Activated naive CD4-positive, alpha-beta T cell treated with anti-CD3 and anti-CD28 coated beads, Interleukin-2, amount 10 ng/mL, durations not matched to agents 5 hours and 36 hours (primary cell): ENCODE data around the gene ZNF587B. TPM values are rescaled to one million over a fixed set of nuclear protein-coding genes. Genes with fewer than 3 reads are reported as not detected.

ENCODE experiments used
- total RNA-seq, 2 experiments: library from RNA; stranded (reverse); gene quantifications; one replicate each; pipeline ENCODE4 v1.2.3, GENCODE V29; 2021

Gene ZNF587B
- 10 to 100 TPM; 17.4 to 19.7 TPM for total RNA-seq

GRCh38 chr19:57830071-57830602 is at the start of gene ZNF587B:
Gene ZNF587B, plus strand, starts transcription at chr19:57830299. Its CDS starts 230 bp downstream, at chr19:57830529.

DNA sequence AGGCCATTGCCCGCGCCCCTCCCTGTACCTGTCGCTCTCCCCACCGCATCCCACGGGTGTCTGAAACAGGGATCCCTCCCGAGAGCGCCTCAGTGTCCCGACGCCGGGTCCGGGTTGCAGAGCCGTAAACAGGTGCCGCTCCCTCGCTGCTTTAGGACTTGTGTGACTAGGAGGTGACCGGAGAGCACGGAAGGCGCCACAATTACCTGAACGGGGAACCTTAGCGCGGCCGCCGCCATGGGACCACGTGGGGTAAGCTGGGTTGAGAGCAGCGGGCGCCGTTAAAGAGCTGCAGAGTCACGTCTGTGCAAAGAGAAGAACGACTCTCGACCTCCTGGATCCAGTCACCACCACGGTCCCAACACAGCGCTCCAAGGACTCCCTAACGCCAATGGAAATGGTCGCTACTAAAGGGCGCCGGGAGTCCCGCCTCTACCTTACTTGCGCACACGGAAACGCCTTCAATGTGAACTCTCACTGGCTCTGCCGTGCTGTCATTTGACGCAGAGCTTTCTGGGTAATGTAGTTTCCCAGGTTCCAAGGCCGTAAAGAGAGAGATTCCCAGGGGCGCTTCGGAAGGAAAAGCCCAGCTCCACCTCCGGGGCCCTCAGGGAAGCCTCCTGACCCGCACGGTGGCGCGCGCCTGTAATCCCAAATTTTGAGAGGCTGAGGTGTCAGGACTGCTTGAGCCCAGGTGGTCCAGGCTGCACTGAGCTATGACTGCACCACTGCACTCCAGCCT is 15.4 kb upstream of the ZNF587B start, which contains the start of gene ZNF552:
Gene ZNF552 (minus strand): TSS at position 409 of the 742 bp plus-strand sequence. CDS start 170 bp downstream, at position 239.

DNA sequence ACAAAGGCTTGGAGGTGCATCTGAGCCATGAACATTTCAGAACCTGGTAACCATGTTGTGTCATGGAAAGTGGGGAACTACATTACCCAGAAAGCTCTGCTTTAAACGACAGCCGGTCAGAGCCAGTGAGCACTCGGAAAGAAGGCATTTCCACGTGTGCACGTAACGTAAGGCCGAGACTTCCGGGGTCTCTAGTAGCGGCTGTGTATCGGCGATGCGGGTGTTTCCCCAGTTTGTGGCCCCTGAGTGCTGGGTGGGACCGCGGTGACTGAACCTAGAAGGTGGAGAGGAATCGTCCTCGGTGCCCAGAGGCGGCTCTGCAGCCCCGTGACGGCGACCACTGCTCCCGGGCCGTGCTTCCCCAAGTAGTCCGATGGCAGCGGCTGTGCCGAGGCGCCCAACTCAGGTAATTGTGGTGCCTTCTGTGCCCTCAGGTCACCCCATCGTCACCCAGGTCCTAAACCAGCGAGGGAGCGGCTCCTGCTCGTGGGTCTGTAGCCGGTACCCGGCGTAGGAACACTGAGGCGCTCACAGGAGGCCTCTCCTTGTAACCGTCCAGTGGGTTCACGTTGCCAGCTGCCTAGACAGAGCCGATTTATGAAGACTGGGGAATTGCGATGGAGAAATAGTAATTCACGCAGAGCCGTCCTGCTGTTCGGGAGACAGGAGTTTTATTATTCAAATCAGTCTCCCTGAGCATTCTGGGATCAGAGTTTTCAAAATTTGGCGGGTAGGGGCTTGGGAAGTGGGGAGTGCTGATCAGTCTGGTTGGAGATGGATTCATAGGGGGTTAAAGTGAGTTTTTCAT is 19.8 kb downstream of the ZNF587B start, which contains the start of gene ZNF587:
Gene ZNF587 (plus strand): TSS at position 194 of the 808 bp plus-strand sequence. CDS start 180 bp downstream, at position 374.

DNA sequence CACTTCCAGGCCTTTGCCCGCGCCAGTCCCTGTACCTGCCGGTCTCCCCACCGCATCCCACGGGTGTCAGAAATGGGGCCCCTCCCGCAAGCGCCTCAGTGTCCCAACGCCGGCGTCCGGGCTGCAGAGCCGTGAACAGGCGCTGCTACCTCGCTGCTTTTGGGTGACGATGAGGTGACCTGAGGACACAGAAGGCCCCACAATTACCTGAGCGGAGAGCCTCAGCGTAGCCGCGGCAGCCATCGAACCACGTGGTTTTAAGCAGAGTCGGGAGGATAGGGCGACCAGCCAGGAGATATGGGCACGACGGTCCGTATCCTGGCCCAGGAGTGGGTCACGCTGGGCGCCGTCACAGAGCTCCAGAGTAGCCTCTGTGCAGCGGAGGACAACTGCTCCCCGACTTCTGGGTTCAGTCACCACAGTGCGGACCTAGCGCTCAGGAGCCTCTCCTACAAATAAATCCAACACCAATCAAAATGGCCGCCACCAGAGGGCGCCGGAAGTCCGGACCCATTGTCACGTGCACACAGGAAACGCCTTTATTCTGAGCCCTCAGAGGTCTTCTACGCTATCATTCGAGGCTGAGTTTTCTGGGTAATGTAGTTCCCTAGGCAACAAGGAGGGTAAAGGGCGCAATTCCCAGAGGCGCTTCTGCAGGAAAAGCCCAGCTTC is 58.6 kb downstream of the ZNF587B start, which contains the start of gene ZNF814:
Gene ZNF814 (minus strand): TSS at position 478 of the 672 bp plus-strand sequence. CDS start 235 bp downstream, at position 243.

Other genes with a start within 250 kb of the ZNF587B start
- gene ZIK1, start 246.2 kb upstream of the ZNF587B start, total RNA-seq, result 1 to 10 TPM; 8.0 to 9.4 TPM
- 1 to 10 TPM; 7.6 to 8.2 TPM for gene ZNF530, start 230.4 kb upstream of the ZNF587B start, total RNA-seq
- gene ZNF134, start 216.1 kb upstream of the ZNF587B start, total RNA-seq, result 10 to 100 TPM; 19.8 to 20.5 TPM
- 10 to 100 TPM; 18.3 to 21.1 TPM for gene ZNF211, start 197.1 kb upstream of the ZNF587B start, total RNA-seq
- not detected for gene ZSCAN4, start 161.4 kb upstream of the ZNF587B start, total RNA-seq
- 10 to 100 TPM; 16.1 to 16.8 TPM for gene ZNF551, start 148.3 kb upstream of the ZNF587B start, total RNA-seq
- 1 to 10 TPM; 2.2 to 2.3 TPM for gene ZNF154, start 121.1 kb upstream of the ZNF587B start, total RNA-seq
- gene ZNF671, start 102.7 kb upstream of the ZNF587B start, total RNA-seq, result 10 to 100 TPM; 13.4 to 15.3 TPM
- gene ZNF776, start 83.5 kb upstream of the ZNF587B start, total RNA-seq, result 10 to 100 TPM; 15.0 to 17.0 TPM
- 10 to 100 TPM; 26.1 to 26.6 TPM for gene ZNF586, start 60.6 kb upstream of the ZNF587B start, total RNA-seq
- gene ZNF552, start 15.4 kb upstream of the ZNF587B start, total RNA-seq, result 10 to 100 TPM in 1 of 2 experiments, 1 to 10 TPM in 1; 9.5 to 11.1 TPM
- gene ZNF587, start 19.6 kb downstream of the ZNF587B start, total RNA-seq, result 10 to 100 TPM; 38.0 to 39.0 TPM
- gene ZNF814, start 58.7 kb downstream of the ZNF587B start, total RNA-seq, result 10 to 100 TPM; 20.5 to 22.3 TPM
- 10 to 100 TPM; 24.2 to 24.9 TPM for gene ZNF417, start 86.3 kb downstream of the ZNF587B start, total RNA-seq
- gene ZNF418, start 105.1 kb downstream of the ZNF587B start, total RNA-seq, result 1 to 10 TPM; 7.5 to 7.9 TPM
- 1 to 10 TPM; 8.8 to 9.3 TPM for gene ZNF256, start 117.4 kb downstream of the ZNF587B start, total RNA-seq
- gene C19orf18, start 144.2 kb downstream of the ZNF587B start, total RNA-seq, result under 1 TPM; 0.38 to 0.43 TPM
- 10 to 100 TPM; 15.1 to 16.4 TPM for gene ZNF606, start 172.5 kb downstream of the ZNF587B start, total RNA-seq
- not detected for gene ZSCAN1, start 203.7 kb downstream of the ZNF587B start, total RNA-seq
- under 1 TPM; 0.39 to 0.50 TPM for gene ZNF135, start 229.0 kb downstream of the ZNF587B start, total RNA-seq